GM18873 (cell line): ENCODE results near the gene NUP88.

ENCODE experiments used
- ATAC-seq: cut with Tn5 transposase; IDR thresholded peaks from one replicate; pipeline ENCODE4 v1.9.1; 2021; ENCODE audit warnings: mild to moderate bottlenecking, moderate library complexity, moderate number of reproducible peaks; ENCODE audit not compliant: unreplicated experiment, low FRiP score

NUP88 gene

DNA sequence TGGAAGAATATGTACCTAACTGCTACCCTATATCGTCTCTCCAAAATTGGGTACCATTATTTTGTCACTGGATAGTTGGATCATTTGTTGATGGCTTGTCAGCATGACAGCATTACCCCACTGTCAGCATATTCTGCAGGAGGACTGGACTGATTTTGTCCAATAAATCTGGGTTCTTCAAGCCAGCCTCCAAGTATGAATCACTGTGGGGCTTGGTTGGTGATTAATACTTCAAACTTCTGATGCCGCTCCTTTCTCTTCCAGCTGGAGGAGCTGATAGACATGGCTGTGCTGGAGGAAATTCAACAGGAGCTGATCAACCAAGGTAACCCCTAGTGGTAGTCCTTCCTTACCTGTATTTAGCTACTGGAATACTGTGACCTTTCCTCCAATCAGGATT, 3.0 kb upstream of the NUP88 start:
- no peak for ATAC-seq

DNA sequence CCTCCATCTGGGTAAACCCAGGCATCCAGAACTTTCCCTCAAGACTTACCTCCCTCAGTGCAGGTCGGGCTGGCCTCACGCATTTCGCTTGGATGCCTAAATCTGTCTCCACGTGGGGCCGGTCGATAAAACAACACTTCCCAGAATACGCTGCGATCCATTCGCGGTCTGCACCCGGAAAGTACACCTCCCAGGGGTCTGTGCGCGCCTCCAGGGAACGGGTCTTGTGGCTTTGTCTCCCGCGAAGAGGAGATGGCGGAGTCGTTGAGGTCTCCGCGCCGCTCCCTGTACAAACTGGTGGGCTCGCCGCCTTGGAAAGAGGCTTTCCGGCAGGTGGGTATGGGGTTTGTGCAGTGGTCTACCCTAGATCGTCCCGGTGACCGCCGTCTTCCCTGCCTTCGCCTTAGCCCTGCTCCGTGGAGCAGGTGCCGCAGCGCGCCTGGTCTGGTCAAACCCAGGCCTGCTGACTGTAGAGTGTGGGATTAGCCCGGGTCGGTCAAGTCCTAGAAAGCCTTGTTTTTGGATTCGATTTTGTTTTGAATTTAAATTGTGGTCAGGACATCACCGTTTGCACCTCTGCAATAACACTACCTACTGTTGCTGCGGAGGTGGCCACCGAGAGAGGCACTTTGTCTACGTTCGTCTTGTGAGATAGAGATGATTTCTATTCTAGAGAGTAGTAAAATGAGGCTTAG, 644 bp upstream of the NUP88 start, which contains the start of gene RPAIN:
Gene RPAIN (plus strand): TSS at position 224 of the 695 bp plus-strand sequence. CDS start 29 bp downstream, at position 253.
- ATAC-seq: peak; percentile 1

- ATAC-seq: peak; percentile 28
Measured at GRCh38 chr17:5418858-5419355, 555 bp downstream of the NUP88 start.

- ATAC-seq: no peak
Measured at GRCh38 chr17:5416901-5417300, 2.6 kb downstream of the NUP88 start.

DNA sequence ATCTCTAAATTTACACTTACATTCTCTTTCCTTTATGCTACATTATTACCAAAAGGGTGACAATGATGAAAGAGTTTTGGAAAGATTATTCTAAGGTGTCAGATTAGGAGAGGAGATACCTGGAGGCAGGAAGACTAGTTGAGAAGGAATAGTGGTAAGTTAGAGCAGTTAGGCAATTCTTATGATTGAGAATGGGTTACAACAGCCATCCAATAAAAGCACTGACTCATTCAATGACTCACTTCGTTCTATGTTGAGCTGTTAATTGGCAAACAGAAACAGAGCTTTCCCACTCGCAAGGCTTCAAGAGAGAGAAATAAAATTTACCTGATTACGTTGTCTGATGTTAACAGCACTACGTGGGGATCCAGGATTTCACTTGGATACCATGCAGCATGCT, 5.8 kb downstream of the NUP88 start:
- no peak for ATAC-seq

GRCh38 chr17:5410594-5411272, 8.7 kb downstream of the NUP88 start:
- no peak for ATAC-seq

GRCh38 chr17:5408186-5408585, 11.3 kb downstream of the NUP88 start:
- no peak for ATAC-seq

DNA sequence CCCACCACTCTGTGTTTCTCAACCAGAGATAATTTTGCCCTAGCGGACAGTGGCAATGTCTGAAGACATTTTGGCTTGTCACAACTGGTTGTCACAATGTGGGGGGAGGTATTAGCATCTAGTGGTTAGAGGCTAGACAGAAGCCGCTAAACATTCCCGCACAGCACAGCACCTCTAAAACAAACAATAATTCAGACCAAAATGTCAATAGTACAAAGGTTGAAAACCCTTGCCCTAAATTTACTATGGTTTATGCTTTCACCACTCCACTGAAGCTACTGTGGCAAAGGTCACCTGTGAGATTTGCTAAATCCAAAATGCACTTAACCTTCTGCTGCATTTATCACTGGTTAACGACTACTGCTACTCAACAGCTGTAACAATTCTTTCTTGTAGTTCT, 14.1 kb downstream of the NUP88 start:
- ATAC-seq: no peak

- no peak for ATAC-seq
Measured at GRCh38 chr17:5399767-5400166, 19.7 kb downstream of the NUP88 start.

GRCh38 chr17:5396612-5397011, 22.9 kb downstream of the NUP88 start:
- no peak for ATAC-seq

DNA sequence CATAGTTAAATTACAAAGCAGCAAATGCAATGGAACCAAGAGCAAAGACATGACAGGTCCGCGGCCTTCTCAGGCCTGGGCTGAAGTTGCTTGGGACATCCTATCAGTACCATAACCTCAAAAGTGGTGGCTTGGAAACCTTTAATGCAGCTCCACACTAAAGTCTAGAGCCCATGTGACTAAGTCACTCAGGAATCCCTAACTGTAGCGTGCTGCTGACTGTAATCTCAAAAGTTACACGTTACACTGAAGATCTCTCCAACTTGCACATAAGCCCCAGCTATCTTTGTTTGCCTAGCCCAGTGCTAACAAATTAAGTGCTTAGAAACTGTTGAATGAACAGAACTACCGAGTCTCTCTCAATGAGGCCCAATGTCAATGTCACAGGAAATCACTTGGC, 27.8 kb downstream of the NUP88 start:
- no peak for ATAC-seq

- no peak for ATAC-seq
Measured at GRCh38 chr17:5381542-5381941, 37.9 kb downstream of the NUP88 start.

DNA sequence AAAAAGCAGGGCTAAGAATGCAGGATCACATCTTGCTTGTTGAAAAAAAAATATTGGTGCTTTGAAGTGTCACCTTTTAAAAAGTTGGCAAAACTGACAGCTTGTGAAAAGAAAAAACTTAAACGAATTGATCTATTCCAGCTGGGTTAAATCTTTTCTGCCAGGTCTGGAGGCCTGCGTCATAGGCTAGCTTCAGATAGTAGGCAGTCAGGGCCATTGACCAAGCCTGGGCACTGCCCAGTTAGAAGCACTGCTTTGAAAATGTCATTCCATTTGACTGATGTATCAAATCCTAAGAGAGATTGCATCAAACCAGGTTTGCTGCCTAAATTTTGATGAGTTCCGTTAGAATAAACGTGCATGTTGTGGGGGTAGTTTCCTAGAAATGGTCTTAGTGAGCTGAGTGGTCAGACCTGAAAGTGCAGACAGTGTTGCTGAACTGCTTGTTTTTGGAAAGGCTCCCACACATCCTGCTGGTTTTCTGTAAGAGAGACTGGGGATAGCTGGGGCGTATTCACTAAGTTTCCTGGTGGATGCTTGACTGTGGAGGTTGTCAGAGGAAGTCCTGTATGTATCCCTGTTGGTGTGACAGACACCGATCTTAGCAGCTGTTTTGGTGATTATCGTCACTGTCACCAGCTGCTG, 38.8 kb downstream of the NUP88 start:
- no peak for ATAC-seq

DNA sequence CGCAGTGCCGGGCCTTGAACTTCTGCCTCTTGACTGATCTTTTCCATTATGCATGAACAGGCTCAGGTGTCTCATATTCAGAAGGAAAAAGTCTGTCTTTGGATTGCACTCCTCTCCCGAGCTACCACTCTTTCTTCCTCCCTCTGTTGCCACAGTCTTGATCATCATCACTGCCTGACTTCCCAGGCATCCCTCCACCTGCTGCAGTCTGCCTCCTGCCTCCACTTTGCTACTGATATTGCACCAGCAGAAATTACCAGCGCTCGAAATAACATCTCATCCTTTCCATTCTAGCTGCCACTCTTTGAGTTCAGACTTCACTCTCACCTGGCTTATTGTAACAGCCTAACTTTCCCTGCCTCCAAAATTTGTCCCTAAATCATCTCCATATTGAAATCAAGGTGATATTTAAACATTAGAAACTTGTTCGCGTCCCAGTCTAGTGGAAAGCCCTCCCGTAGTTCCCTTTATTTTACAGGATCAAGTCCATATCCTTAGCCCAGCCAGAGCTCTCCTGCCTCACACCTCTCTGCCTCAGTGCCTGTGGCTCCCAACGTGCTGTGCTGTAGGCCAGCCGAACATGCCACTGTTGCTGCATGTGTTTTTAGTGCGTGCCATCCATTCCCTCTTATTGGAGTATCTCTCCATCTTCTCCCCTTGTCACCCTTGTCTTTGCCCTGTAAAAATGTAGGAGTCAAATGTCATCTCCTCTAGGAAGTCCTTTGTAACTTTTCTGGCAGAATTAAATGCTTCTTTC, 39.9 kb downstream of the NUP88 start:
- ATAC-seq: no peak

DNA sequence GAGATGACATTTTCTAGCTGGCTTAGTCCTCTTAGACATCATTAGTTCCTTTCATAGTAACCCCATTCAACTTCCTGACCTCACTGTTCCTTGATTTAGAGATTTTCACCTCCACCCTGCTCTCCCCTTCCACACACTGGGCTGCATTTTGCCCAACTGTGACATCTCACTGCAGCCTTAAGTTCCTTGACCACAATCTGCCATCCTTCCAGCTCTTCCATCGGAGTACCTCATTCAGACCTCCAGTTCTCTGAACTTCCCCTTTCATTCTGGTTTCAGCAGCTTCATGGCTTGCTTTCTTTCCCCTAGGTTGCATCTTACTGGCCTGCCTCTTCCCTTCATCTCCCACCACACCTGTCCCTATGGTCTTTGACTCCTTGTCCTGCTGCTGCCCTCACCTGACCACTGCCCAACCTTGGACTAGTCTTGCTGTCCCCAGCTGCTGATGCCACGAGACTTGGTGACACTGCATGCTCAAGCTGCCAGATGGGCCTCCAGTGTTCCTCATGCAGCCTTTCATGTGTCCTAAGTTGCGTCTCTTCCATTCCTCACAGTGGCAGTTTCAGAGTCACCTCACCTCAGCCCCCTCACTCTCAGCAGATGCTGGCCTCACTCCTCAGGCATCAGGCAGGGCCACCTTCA, 40.8 kb downstream of the NUP88 start:
- ATAC-seq: no peak

- no peak for ATAC-seq
Measured at GRCh38 chr17:5373112-5373511, 46.4 kb downstream of the NUP88 start.

GRCh38 chr17:5370411-5370810, 49.1 kb downstream of the NUP88 start:
- ATAC-seq: no peak

GRCh38 chr17:5365831-5366230, 53.6 kb downstream of the NUP88 start:
- no peak for ATAC-seq

GRCh38 chr17:5364696-5365095, 54.8 kb downstream of the NUP88 start:
- no peak for ATAC-seq

- ATAC-seq: no peak
Measured at GRCh38 chr17:5364156-5364555, 55.3 kb downstream of the NUP88 start.
